ENCODE measurements around the gene IFT52. TPM values are rescaled to one million over a fixed set of nuclear protein-coding genes. Genes with fewer than 3 reads are reported as not detected.

Gene IFT52
- total RNA-seq, 2 donors from 2014 or later: 26.7 to 30.1 TPM

DNA sequence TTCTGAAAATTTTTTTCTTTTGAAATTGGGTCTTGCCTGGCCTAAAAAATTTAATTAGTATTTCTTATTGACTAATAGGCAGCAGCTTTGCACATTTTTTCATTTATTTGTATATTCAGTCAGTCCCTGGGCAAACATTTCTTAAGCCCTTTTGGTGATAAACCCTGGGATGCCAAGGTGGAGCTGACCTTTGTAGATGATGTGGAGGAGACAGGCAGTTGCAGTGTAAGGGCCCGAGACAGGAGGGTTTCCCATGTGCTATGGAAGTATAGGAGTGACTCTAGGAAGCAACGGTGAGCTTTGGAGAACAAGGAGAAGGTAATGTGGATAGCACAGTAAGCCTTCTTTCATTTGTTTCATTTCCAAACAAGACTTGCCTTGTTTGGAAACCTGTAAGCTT, 79.7 kb downstream of the IFT52 start:
- intact Hi-C loops (cut with DNase I): no loop called here
- no peak for DNase-seq (ENCODE audit: low spot score)

DNA sequence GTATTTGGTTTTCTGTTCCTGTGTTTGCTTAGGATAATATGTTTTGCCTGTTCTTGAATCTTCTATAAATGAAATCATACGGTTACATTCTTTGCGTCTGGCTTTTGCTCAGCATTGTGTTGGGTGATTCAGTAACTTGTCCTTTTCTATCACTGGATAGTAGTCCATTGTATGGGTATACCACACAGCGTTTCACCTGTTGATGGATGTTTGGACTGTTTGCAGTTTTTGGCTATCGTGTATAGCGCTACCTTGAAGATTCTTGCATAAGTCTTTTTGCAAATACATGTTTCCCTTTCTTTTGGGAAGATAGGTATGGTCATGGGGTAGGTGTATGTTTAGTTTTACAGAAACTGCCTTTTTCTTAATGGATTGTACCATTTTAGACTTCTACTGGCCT, 85.6 kb downstream of the IFT52 start:
- DNase-seq (ENCODE audit: low spot score): no peak
- intact Hi-C loops (cut with DNase I): no loop called here

DNA sequence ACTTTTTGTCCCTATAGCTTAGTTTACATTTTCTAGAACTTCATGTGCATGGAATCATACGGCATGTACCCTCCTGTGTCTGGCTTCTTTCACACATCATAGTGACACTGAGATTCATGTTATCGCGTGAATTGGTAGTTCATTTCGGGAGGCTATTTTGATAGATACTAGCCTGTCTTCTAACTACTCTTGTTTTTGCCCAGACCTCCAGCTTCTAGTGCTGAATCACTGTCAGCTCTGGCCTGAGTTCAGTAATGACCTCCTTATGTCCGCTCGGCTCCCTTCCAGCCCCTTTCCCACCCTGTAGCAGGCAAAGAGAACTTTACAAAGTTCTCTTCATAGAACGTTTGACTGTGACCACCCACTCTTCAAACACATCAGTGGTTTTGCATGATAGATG, 90.2 kb downstream of the IFT52 start:
- no peak for DNase-seq (ENCODE audit: low spot score)
- intact Hi-C loops (cut with DNase I): no loop called here

DNA sequence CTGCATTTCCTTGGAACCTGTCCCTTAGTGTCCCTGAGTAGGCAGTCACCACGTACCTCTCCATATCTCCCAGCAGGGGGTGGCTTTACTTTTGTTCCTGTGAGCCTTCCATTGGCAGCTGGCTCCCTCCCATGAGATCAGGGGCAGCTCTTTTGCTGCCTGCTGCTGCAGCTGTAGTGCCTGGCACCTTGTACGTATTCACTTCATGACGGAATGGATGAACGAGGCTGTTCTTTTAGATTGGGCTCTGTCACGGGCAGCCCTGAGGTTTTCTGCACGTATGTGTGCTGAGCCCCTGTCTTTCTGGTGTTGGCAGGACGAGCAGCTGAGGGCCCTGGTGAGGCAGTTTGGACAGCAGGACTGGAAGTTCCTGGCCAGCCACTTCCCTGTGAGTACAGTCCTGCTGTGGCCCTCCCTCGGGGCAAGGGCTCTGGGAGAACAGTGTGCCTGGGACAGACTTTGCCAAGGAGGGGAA, 90.8 kb downstream of the IFT52 start:
- intact Hi-C loops (cut with DNase I): no loop called here
- no peak for DNase-seq (ENCODE audit: low spot score)

DNA sequence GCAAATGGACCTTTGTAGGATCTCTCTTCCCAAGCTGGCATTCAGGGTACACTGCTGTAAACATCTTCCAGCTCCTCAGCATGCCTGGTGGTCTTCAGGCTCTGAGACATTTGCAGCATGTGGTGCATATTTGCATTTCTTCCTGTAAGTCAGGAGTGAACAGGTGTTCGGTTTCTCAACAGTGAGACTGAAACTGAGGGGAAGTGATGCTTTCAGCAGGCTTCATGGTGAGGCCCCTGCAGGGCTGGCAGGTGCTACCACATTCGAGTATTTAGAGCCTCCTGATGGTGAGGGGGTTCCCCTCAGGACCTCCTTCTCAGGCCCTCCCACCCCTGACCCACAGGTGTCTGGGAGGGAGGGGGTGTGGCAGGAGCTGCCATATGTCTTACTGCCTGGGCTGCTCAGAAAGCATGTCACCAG, 91.3 kb downstream of the IFT52 start:
- intact Hi-C loops (cut with DNase I): no loop called here
- DNase-seq (ENCODE audit: low spot score): no peak

DNA sequence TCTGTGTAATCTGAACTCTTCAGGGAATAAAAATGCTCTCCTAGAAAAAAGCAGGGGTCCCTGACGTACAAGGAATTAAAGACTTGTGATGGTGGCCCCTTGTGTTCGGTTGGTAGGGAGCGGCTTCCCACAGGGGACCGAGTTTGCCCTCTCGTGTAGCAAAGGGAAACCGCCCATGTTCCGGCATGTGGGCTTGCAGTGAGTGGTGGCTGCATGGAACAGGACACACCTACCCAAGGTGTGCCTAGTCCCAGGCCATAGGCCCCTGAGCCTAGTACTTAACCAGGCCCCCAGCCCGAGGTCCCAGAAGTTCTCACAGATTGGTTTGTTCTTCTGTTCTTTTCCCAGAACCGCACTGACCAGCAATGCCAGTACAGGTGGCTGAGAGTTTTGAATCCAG, 91.7 kb downstream of the IFT52 start:
- no peak for DNase-seq (ENCODE audit: low spot score)
- intact Hi-C loops (cut with DNase I): no loop called here

DNA sequence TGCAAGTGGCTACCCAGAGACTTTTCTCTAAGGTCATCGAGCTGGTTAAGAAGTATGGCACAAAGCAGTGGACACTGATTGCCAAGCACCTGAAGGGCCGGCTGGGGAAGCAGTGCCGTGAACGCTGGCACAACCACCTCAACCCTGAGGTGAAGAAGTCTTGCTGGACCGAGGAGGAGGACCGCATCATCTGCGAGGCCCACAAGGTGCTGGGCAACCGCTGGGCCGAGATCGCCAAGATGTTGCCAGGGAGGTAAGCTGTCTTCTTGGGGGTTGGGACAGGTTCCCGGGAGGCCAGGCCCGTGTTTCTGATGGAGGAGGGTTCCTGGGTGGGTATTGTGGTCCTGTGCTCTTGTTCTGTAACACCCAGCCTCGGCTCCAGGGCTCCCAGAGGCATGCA, 96.1 kb downstream of the IFT52 start:
- intact Hi-C loops (cut with DNase I): no loop called here

DNA sequence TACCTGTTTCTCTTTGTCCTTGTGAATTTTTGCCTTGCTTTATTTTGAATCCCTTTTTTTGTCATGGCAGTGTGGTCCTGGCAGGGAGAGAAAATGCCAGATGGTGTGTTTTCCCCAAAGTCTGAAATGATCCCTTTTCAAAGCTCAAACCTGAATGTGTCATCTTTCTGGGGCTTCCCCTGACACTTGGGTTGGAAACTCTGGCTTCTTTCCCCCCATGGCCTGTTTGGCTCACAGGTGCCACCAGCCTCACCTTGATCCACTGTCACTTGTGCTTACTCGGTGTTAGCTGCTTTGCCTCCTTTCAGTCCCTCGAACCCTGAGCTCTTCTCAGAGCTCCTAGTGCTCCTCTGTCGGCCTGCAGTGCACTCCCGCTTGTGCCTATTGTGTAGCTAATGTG, 98.4 kb downstream of the IFT52 start:
- DNase-seq (ENCODE audit: low spot score): no peak
- intact Hi-C loops (cut with DNase I): no loop called here

More for the DNA sequence above, 96.1 kb downstream of the IFT52 start:
- no peak for DNase-seq (ENCODE audit: low spot score)

DNA sequence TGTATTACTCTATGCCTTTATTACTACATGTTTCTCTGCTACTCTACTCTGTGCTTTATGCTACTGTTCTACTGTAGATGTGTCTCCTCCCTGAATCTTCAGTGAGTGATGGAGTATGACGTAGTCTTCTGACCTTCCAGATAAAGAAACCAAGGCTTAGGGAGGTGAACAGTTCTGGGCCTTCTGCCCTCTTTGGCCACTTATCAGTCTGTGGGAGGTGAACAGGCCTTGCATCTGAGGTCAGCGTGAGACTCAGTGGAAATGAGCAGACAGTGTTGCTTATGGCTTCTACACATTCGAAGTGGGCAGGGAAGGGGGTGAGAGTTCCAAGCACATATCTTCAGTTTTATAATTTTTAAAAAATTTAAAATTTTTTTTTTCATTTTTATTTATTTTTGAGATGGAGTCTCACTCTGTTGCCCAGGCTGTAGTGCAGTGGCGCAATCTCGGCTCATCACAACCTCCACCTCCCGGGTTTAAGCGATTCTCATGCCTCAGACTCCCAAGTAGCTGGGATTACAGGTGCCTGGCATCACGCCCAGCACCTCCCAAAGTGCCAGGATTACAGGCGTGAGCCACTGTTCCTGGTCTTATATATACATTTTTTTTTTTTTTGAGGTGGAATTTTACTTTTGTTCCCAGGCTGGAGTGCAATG, 100.3 kb downstream of the IFT52 start:
- intact Hi-C loops (cut with DNase I): no loop called here
- no peak for DNase-seq (ENCODE audit: low spot score)

DNA sequence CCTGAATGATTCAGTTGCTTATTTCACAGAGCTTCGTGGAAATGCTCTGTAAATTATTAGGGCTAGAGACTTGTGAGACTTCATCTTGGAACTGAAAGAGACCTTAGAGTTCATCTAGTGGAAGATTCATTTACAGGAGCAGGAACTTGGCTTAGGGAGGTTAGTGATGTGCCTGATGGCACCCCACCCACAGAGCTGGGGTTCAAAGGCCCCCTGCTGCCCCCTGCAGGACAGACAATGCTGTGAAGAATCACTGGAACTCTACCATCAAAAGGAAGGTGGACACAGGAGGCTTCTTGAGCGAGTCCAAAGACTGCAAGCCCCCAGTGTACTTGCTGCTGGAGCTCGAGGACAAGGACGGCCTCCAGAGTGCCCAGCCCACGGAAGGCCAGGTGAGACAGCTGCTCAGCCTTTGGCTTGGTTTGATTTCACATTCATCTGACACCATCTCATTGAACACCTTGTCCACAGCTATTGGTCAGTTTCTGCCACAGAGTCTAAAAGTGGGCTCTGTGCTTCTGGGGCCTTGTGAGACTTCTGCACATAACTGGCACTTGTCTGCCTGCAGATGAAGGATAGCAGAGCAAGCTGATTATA, 101.3 kb downstream of the IFT52 start:
- intact Hi-C loops (cut with DNase I): no loop called here
- no peak for DNase-seq (ENCODE audit: low spot score)

DNA sequence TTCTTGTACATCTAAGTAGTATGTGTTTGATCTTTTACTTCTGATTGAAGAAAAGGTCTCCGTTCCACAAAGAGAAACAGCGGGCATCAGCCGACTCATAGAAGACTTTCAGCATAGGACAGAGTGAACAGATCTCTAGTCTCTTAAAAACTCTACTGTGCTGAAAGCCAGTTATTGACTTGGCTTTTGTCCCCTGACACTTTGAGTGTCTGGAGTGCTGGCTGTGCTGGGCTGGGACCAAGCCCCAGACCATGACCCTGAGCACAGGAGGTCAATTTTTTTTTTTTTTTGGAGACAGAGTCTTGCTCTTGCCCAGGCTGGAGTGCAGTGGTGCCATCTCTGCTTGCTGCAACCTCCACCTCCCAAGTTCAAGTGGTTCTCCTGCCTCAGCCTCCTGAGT, 104.0 kb downstream of the IFT52 start:
- no peak for DNase-seq (ENCODE audit: low spot score)
- intact Hi-C loops (cut with DNase I): no loop called here

DNA sequence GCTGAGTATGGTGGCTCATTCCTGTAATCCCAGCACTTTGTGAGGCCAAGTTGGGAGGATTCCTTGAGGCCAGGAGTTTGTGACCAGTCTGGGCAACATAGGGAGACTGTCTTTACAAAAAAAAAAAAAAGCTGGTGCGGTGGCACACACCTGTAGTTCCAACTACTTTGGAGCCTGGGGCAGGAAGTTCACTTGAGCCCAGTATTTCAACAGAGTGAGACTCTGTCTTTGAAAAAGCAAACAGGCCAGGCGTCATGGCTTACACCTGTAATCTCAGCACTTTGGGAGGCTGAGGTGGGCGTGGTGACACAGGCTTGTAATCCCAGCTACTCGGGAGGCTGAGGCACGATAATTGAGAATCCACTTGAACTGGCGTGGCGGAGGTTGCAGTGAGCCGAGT, 104.8 kb downstream of the IFT52 start:
- intact Hi-C loops (cut with DNase I): no loop called here
- no peak for DNase-seq (ENCODE audit: low spot score)

Other genes starting within 250 kb of the IFT52 start
- 10 to 100 TPM; 58.5 to 70.4 TPM for gene SRSF6, start 133.0 kb upstream of the IFT52 start, total RNA-seq
- 1 to 10 TPM; 6.7 to 7.1 TPM for gene L3MBTL1, start 83.2 kb upstream of the IFT52 start, total RNA-seq
- 1 to 10 TPM in 1 of 2 donors, under 1 TPM in 1; 0.76 to 1.3 TPM for gene SGK2, start 31.9 kb upstream of the IFT52 start, total RNA-seq
- gene MYBL2, start 76.2 kb downstream of the IFT52 start, total RNA-seq: under 1 TPM; 0.24 to 0.60 TPM
- gene GTSF1L, start 136.1 kb downstream of the IFT52 start, total RNA-seq: not detected